Lower lobe of right lung (tissue), 2 donors: ENCODE results near the gene FGL2. TPM values are rescaled to one million over a fixed set of nuclear protein-coding genes. Genes with fewer than 3 reads are reported as not detected.

Experiments
- ATAC-seq, 2 donors: fragments of 200-7000 bp; cut with Tn5 transposase; one replicate each; pipeline ENCODE4 v1.9.1; 2020 to 2022; ENCODE audit warnings: mild to moderate bottlenecking in 2 of 2, moderate library complexity in 2 of 2
- DNase-seq: peaks from one replicate; pipeline ENCODE4 v3.0.0-alpha.2; 2020
- H3K27ac ChIP-seq: fragments of 200-600 bp; one replicate; pipeline ENCODE4 v1.8.0; 2022
- H3K27me3 ChIP-seq: fragments of 200-600 bp; one replicate; pipeline ENCODE4 v1.8.0; 2022; ENCODE audit warnings: low read depth
- H3K36me3 ChIP-seq: fragments of 200-600 bp; one replicate; pipeline ENCODE4 v1.8.0; 2022; ENCODE audit warnings: mild to moderate bottlenecking
- H3K4me1 ChIP-seq: fragments of 200-600 bp; one replicate; pipeline ENCODE4 v1.8.0; 2022
- H3K4me3 ChIP-seq: fragments of 200-600 bp; one replicate; pipeline ENCODE4 v1.8.0; 2022; ENCODE audit warnings: mild to moderate bottlenecking
- H3K9me3 ChIP-seq: fragments of 200-600 bp; one replicate; pipeline ENCODE4 v1.8.0; 2022
- intact Hi-C: fragments of 100-400 bp; cut with DNase I; formaldehyde crosslinking; loops from one replicate; pipeline ENCODE4 v1.11.0; 2022
- total RNA-seq: library from RNA; stranded (reverse); fragmentation: NEBNext Ultra II Directional; extraction: Animal tissue kit (Norgen Biotek cat#: 25700); gene quantifications from one replicate; pipeline ENCODE4 v1.2.1, GENCODE V29; 2021
- TF ChIP-seq, protein P1 (sequence below): fragments of 200-600 bp; IDR thresholded peaks from one replicate; pipeline ENCODE4 v1.8.0; 2022; ENCODE audit warnings: antibody characterized with exemption, mild to moderate bottlenecking
- donor health status: DM: no; HTN: yes; CAD: no; lungs with severe emphysema.

FGL2 gene
- total RNA-seq, 1 donor from 2014 or later, result 33.0 TPM

DNA sequence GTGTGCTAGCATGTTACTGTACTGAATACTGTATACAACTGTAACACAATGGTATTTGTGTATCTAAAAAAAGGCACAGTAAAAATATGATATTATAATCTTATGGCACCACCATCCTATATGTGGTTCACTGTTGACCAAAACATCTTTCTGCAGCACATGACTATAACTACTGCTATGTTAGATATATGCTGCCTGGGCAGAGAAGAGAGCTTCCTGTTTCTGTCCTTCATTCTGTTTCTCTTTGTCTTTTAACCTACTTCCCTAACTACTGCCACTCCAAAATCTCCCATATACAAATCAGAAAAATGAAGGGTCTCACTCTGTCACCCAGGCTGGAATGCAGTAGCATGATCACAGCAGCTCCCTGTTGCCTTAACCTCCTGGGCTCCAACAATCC is 8.8 kb upstream of the FGL2 start:
- TF ChIP-seq, protein P1, sequence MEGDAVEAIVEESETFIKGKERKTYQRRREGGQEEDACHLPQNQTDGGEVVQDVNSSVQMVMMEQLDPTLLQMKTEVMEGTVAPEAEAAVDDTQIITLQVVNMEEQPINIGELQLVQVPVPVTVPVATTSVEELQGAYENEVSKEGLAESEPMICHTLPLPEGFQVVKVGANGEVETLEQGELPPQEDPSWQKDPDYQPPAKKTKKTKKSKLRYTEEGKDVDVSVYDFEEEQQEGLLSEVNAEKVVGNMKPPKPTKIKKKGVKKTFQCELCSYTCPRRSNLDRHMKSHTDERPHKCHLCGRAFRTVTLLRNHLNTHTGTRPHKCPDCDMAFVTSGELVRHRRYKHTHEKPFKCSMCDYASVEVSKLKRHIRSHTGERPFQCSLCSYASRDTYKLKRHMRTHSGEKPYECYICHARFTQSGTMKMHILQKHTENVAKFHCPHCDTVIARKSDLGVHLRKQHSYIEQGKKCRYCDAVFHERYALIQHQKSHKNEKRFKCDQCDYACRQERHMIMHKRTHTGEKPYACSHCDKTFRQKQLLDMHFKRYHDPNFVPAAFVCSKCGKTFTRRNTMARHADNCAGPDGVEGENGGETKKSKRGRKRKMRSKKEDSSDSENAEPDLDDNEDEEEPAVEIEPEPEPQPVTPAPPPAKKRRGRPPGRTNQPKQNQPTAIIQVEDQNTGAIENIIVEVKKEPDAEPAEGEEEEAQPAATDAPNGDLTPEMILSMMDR, result no peak
- H3K4me3 ChIP-seq, result no peak overlapping the region
- H3K4me1 ChIP-seq, result no peaks in the 10 kb centered on the region
- H3K27me3 ChIP-seq, result no peaks in the 10 kb centered on the region
- DNase-seq, result no peak
- ATAC-seq, result no peak
- H3K27ac ChIP-seq, result no peak overlapping the region
- H3K9me3 ChIP-seq, result peaks cover 13% of the 10 kb centered on the region
- no peaks in the 10 kb centered on the region for H3K36me3 ChIP-seq
- intact Hi-C loops, result no loop called here

- intact Hi-C loops, result no loop called here
- TF ChIP-seq, protein P1, result no peak
Measured at GRCh38 chr7:77205706-77206105, 6.1 kb upstream of the FGL2 start.

DNA sequence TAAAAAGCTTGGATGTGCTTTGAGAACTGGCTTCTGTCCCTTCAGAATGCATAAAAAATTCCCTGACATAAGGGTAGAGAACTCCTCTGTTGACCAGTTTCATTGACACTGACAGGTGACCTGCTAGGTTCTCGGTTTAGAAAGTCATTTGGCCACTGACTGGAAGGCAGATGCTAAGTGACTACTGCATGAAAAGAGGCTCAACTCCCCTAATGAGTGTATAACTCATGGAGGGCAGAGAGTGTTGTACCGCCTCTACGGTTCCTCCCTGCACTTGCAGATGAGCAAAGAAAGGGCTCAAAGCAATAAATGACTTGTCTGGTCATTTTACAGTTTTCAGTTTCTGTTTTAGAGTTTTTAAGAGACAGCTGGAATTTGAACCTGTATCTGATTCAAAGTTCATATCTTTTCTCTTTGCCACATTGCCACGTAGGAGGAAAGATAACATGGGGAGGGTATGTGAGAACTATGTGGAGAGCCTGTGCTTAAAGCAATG is 2.9 kb upstream of the FGL2 start:
- ATAC-seq (no peak), DNase-seq (no peak)
- Histone ChIP-seq H3K36me3 (no peaks in the 10 kb centered on the region), H3K27me3 (no peaks in the 10 kb centered on the region), H3K4me3 (no peak overlapping the region), H3K4me1 (no peaks in the 10 kb centered on the region), H3K9me3 (no peaks in the 10 kb centered on the region), H3K27ac (no peak overlapping the region)
- intact Hi-C loops, result no loop called here
- TF ChIP-seq, protein P1, result no peak

More at GRCh38 chr7:77205706-77206105, 6.1 kb upstream of the FGL2 start:
- H3K9me3 ChIP-seq, result peaks cover 13% of the 10 kb centered on the region
- no peak overlapping the region for H3K4me3 ChIP-seq
- no peaks in the 10 kb centered on the region for H3K4me1 ChIP-seq
- no peaks in the 10 kb centered on the region for H3K27me3 ChIP-seq
- no peak for DNase-seq
- H3K36me3 ChIP-seq, result no peaks in the 10 kb centered on the region
- no peak for ATAC-seq
- no peak overlapping the region for H3K27ac ChIP-seq

- H3K36me3 ChIP-seq, result no peaks in the 10 kb centered on the region
- no peak overlapping the region for H3K27ac ChIP-seq
- no peak for ATAC-seq
- H3K9me3 ChIP-seq, result no peaks in the 10 kb centered on the region
- no peak overlapping the region for H3K4me3 ChIP-seq
- intact Hi-C loops, result no loop called here
- no peak for DNase-seq
- no peaks in the 10 kb centered on the region for H3K4me1 ChIP-seq
- H3K27me3 ChIP-seq, result no peaks in the 10 kb centered on the region
- TF ChIP-seq, protein P1, result no peak
Measured at GRCh38 chr7:77200542-77200941, 923 bp upstream of the FGL2 start.

DNA sequence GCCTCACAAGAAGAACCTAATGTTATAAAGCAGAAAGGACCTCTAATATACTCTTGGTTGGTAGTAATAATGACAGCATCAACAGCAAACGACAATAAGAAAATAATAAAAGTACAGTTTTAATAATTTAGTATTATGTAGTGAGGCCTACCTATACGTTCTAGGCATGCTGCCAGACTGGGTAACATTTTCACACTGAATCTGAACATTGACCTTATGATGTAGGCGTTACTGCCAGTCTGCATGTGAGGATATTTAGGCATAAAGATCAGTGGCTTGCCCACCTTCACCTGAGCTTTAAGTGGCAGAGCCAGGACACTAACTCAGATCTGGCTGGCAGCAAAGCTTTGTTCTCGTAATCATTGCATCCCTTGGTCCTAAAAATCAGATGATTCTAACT is 2.5 kb downstream of the FGL2 start:
- ATAC-seq (no peak), DNase-seq (no peak)
- no peak overlapping the region for H3K27ac ChIP-seq
- peaks cover 10% of the 10 kb centered on the region for H3K4me1 ChIP-seq
- TF ChIP-seq, protein P1, result no peak
- H3K4me3 ChIP-seq, result peak overlapping the region; percentile 52
- no peaks in the 10 kb centered on the region for H3K27me3 ChIP-seq
- H3K36me3 ChIP-seq, result no peaks in the 10 kb centered on the region
- no peaks in the 10 kb centered on the region for H3K9me3 ChIP-seq
- intact Hi-C loops, result no loop called here
